IPS-11a (cell line): ENCODE data around the gene GPR141.

Experiments used
- H3K4me3 ChIP-seq: one replicate; pipeline ENCODE4 v1.5.1; 2013; ENCODE audit warnings: low read depth, low read length, control low read depth

Gene GPR141

DNA sequence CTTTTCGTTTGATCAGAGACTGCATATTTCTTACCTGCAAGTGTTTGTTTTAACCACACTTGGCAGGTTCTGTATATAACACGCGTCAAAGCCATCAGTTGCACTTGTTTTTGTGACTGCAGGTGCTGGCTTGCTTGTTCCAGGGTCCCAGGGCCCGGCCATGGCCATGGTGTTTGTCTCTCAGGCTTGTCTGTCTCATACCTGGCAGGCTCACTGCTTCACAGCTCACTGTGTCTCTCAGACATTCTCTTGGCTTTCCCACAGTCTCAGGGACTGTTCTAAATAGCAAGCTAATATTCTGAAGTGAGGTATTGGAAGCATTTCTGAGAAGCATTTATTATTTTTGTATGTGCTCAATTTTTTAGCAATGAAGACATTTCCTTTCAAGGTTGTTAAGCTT is 46.9 kb downstream of the GPR141 start:
- no peak overlapping the region for H3K4me3 ChIP-seq

DNA sequence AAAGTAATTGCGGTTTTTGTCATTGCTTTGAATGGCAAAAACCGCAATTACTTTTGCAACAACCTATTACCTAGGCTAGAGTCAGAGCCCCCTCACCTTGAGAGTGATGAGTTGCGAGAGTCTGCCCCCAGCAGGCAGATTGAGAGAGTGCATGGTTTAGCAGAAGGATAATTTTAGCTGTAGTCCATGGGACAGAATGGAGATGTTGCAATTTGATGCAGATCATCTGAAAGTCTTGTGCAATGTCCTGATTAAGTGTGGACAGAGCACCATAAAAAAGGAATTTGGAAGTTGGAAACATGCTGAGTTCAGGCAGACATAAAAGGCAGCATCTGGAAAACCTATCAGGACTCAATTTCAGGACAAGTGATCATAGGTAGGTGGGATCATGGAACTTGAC is 48.7 kb downstream of the GPR141 start:
- H3K4me3 ChIP-seq: no peak overlapping the region

GRCh38 chr7:37732888-37733287 is 49.3 kb downstream of the GPR141 start:
- H3K4me3 ChIP-seq: no peak overlapping the region

DNA sequence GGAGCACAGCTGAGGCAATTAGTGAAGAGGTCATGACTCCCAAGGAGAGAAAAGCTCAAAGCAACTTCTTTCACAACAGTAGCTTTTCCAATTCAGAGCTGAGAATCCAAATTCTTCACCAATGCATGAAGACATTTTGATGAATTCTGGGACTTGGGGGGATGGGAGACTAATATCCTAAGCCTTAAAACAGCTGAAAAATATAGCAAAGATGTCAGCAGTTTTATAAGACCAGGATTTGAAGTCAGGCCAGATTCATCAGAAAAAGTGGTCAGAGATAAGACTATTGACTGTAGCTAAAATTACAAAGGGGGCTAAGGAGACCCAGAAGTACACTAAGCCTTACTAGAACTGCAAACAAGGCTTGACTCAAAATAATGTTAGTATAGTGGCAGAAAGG is 51.6 kb downstream of the GPR141 start:
- no peak overlapping the region for H3K4me3 ChIP-seq

GRCh38 chr7:37738321-37738720 is 54.8 kb downstream of the GPR141 start:
- H3K4me3 ChIP-seq: no peak overlapping the region

GRCh38 chr7:37740398-37740797 is 56.8 kb downstream of the GPR141 start:
- no peak overlapping the region for H3K4me3 ChIP-seq

DNA sequence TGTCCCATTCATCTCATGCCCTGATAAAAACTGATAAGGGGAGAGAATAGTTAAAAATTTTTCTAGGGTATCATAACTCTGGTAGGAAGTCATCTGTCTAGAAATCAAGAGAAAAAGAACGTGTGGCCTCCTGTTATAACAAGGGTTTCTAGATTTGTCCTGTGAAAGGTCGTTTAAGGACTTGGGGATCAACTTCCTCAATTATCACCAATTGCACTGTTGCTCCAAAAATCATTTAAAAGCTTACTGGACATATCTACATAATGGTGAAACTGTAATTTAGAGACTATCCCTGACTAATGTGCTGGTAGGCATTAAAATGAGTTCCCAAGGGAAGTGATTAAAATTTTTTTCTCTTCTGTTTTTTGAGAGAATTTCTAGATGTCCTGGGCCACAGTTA is 58.2 kb downstream of the GPR141 start:
- no peak overlapping the region for H3K4me3 ChIP-seq

GRCh38 chr7:37751096-37751495 is 67.5 kb downstream of the GPR141 start:
- H3K4me3 ChIP-seq: no peak overlapping the region

GRCh38 chr7:37753398-37754050 is 70.0 kb downstream of the GPR141 start:
- H3K4me3 ChIP-seq: no peak overlapping the region

GRCh38 chr7:37756797-37757551 is 73.4 kb downstream of the GPR141 start:
- no peak overlapping the region for H3K4me3 ChIP-seq

DNA sequence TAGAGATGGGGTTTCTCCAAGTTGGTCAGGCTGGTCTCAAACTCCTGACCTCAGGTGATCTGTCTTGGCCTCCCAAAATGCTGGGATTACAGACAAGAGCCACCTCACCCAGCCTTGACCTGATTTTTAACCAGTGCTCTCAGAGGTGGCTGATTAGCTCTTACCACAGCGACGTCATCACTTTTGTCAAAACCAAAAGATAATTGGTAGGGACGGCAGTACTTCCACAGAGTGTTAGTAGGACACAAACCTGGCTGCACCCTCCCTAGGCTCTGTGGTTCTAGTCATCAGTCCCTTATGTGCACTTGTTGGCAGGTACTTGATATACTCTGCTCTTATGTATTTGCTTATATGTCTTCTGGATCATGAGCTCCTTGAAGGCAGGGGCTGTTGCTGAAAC is 74.0 kb downstream of the GPR141 start:
- H3K4me3 ChIP-seq: no peak overlapping the region

DNA sequence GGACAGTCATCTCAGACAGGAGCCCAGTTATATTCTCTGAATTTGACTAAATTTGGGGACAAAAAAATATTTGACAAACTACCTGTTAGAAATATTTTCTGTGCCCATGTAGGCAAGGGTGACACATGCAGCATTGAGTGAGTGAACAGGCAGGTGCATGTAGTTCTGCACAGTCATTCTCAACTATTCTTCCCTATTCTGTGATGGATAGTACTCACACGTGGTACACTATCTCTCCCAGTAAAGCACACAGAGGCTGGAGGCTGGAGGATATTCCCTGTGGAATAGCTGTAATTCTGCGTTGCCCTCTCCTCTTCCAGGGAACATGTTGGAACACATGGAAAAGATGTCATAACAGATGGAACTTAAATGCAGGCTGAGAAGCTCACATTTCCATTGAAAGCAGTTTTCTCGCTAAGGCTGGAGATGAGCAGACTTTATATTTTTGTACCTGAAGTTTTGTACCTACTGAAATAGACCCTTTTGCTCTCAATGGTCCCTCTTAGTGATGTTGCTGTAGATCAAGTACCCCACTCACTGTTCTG is 75.0 kb downstream of the GPR141 start:
- no peak overlapping the region for H3K4me3 ChIP-seq

- H3K4me3 ChIP-seq: no peak overlapping the region
These were observed 76.0 kb downstream of the GPR141 start for GRCh38 chr7:37759526-37759925.

DNA sequence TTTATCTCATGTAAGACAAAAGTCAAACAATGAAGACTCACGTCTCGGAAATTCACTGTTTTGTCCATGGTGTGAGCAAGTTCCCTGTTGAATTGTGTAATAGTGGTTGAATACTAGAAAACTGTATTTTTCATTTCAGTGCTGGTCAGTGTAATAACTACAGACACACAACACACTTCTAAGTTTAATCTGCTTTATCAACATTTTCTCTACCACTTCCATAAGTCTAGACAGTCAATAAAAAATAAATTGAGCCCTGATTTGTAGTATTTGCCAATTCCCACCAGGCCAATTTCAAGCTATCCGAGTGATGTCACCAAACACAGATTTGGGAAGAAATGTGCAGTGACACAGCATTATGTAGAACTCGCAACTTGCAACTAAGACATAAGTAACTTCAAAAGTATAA is 81.9 kb downstream of the GPR141 start:
- H3K4me3 ChIP-seq: no peak overlapping the region

DNA sequence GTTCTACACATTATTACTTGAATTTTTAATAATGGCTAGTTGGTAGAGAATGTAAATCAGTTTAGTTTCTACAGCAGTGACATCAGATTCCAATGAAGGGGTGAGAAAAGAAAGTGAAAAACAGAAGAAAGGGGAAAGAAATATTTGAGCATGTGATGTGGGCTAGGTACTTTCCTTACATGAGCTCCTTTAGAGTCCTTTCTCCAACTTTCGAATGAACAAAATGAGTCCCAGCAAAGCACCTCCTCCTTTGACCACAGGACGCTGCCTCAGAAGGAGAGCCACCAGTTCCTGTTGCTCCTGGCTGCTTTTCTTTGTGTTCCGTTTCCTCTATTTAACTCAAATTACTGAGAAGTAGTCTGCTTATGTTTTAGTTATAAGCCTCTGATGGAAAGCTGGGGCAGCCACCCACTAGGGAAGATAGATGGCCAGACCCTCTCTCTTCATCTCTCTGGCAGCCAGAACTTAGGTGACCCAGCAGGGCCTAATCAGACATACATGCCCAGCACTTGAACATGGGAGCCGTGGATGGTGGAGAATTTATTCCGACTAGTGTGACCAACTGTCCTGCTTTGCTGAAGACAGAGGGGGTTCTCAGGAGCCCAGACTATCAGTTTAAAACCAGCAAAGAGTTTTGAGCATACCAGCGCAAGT is 82.4 kb downstream of the GPR141 start:
- no peak overlapping the region for H3K4me3 ChIP-seq

- H3K4me3 ChIP-seq: no peak overlapping the region
These were observed 85.0 kb downstream of the GPR141 start for GRCh38 chr7:37768611-37769010.

- no peak overlapping the region for H3K4me3 ChIP-seq
These were observed 85.7 kb downstream of the GPR141 start for GRCh38 chr7:37769291-37769690.

DNA sequence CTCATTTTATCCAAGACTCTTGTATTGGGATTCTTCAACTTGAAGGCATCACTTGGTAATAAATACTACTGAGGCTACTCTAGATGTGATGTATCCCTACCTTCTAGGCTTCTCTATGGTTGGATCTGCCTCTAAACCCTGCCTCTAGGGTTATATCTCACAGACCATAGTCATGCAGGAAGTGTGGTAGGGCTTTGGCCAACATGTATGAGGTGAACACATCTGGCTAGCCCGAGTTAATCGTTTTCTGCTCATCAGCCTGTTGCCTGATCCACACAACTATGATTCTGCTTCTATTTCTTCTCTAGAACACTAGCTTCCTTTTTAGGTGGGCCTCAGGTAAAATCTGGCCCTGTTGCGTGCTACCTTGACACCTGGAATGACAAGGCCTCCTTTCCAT is 86.2 kb downstream of the GPR141 start:
- no peak overlapping the region for H3K4me3 ChIP-seq

DNA sequence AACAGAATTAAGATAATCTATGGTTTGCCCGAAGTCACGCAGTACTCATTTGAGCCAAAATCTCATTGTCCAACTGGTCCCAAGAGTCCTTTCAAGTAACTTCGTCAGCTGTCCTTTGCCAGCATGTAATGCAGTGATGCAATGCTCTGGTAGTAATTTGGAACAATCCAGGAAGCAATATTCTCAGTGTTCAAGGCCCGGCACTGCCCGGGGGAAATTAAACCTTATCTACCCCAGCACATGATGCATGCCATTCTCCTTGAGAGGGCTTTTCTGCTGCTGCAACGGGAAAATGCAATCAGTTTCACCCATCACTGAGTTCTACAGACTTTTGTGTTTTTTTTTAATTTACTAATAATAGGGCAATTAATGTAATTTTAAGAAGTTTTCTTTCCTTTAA is 87.3 kb downstream of the GPR141 start:
- H3K4me3 ChIP-seq: no peak overlapping the region

GRCh38 chr7:37771342-37771741 is 87.8 kb downstream of the GPR141 start:
- no peak overlapping the region for H3K4me3 ChIP-seq

- H3K4me3 ChIP-seq: no peak overlapping the region
These were observed 88.2 kb downstream of the GPR141 start for GRCh38 chr7:37771801-37772200.

DNA sequence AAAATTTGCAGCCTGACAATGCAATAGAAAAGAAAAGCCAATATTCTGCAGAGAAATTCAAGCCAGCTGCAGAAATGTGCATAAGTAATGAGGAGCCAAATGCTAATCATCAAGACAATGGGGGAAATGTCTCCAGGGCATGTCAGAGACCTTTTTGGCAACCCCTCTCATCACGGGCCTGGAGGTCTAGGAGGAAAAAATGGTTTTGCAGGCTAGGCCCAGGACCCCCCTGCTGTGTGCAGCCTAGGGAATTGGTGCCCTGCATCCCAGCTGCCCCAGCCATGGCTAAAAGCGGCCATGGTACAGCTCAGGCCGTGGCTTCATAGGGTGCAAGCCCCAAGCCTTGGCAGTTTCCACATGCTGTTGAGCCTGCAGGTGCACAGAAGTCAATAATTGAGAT is 92.4 kb downstream of the GPR141 start:
- no peak overlapping the region for H3K4me3 ChIP-seq
